Measurements from ENCODE around the gene SLC25A39. TPM values are rescaled to one million over a fixed set of nuclear protein-coding genes. Genes with fewer than 3 reads are reported as not detected.
A peak's percentile ranks its signal among the peaks of the same experiment; 100 is the strongest.

The SLC25A39 gene
- total and polyA plus RNA-seq, 2 of the 13 experiments (the other 11 are each of a cell fraction or from before 2014, with no cell fraction given): 144 to 151 TPM

GRCh38 chr17:44354582-44355561, 30.2 kb upstream of the SLC25A39 start (continued):
- TF ChIP-seq ATF2 (CRISPR knock-in tag; IDR thresholded peaks at IDR 0.05) (no peak; the same call in 1 of the 2 replicates), ZNF3 (CRISPR knock-in tag; IDR thresholded peaks at IDR 0.05) (no peak), ZNF614 (CRISPR knock-in tag; IDR thresholded peaks at IDR 0.05; ENCODE audit: borderline replicate concordance) (no peak), JARID2 (CRISPR knock-in tag; IDR thresholded peaks at IDR 0.05; ENCODE audit: insufficient replicate concordance) (no peak), KLF12 (CRISPR knock-in tag; IDR thresholded peaks at IDR 0.05; ENCODE audit: borderline replicate concordance) (peak; percentile 79; the same call in 1 of the 2 replicates), STAG1 (CRISPR knock-in tag; IDR thresholded peaks at IDR 0.05) (peak; percentile 70), RFX3 (CRISPR knock-in tag; IDR thresholded peaks at IDR 0.05) (no peak), ATF3 (CRISPR knock-in tag; IDR thresholded peaks at IDR 0.05) (no peak), ZFAT (CRISPR knock-in tag; conservative IDR thresholded peaks at IDR 0.05) (0 out of 2 replicates have a peak, but pooled peaks have one; percentile 49), ZMAT3 (CRISPR knock-in tag; conservative IDR thresholded peaks at IDR 0.05) (no peak), ZBTB10 (CRISPR knock-in tag; IDR thresholded peaks at IDR 0.05; ENCODE audit: borderline replicate concordance) (peak; percentile 47; the same call in 1 of the 2 replicates), ZNF629 (CRISPR knock-in tag; conservative IDR thresholded peaks at IDR 0.05) (0 out of 2 replicates have a peak, but pooled peaks have one; percentile 7), ATF5 (CRISPR knock-in tag; IDR thresholded peaks at IDR 0.05; ENCODE audit: low read depth) (no peak), BATF2 (CRISPR knock-in tag; IDR thresholded peaks at IDR 0.05) (no peak), ETV6 (CRISPR knock-in tag; conservative IDR thresholded peaks at IDR 0.05) (no peak), ZNF382 (CRISPR knock-in tag; IDR thresholded peaks at IDR 0.05; ENCODE audit: borderline replicate concordance) (no peak), ZNF792 (CRISPR knock-in tag; IDR thresholded peaks at IDR 0.05) (peak; percentile 43; the same call in 1 of the 2 replicates), AFF4 (CRISPR knock-in tag; IDR thresholded peaks at IDR 0.05) (no peak), SIN3B (IDR thresholded peaks at IDR 0.05; ENCODE audit: low read length) (no peak)
